Astrocyte of the cerebellum (primary cell): ENCODE results near the gene ZNF205.
"Not testable (repeated sequence)": the region's sequence is repeated elsewhere in the genome, so short reads cannot be mapped to it uniquely, and the experiment has no call there.

Experiments
- DNase-seq: peaks from one replicate; pipeline ENCODE4 v3.0.0-alpha.2; 2011; ENCODE audit warnings: low read depth
- H3K4me3 ChIP-seq: 2 replicates; pipeline ENCODE4 v1.5.1; 2011; ENCODE audit warnings: mild to moderate bottlenecking, low read depth, low read length, moderate library complexity
- in situ Hi-C: cut with HindIII; loops from 2 replicates; pipeline ENCODE4 v1.10.0; 2017; ENCODE audit warnings: low sequenced_read_pairs
- TF ChIP-seq, protein P1 (sequence below): IDR thresholded peaks from 2 replicates; pipeline ENCODE4 v1.5.1; 2012; ENCODE audit warnings: low read length, low read depth, moderate library complexity, mild to moderate bottlenecking; ENCODE audit errors: missing control alignments

The ZNF205 gene

DNA sequence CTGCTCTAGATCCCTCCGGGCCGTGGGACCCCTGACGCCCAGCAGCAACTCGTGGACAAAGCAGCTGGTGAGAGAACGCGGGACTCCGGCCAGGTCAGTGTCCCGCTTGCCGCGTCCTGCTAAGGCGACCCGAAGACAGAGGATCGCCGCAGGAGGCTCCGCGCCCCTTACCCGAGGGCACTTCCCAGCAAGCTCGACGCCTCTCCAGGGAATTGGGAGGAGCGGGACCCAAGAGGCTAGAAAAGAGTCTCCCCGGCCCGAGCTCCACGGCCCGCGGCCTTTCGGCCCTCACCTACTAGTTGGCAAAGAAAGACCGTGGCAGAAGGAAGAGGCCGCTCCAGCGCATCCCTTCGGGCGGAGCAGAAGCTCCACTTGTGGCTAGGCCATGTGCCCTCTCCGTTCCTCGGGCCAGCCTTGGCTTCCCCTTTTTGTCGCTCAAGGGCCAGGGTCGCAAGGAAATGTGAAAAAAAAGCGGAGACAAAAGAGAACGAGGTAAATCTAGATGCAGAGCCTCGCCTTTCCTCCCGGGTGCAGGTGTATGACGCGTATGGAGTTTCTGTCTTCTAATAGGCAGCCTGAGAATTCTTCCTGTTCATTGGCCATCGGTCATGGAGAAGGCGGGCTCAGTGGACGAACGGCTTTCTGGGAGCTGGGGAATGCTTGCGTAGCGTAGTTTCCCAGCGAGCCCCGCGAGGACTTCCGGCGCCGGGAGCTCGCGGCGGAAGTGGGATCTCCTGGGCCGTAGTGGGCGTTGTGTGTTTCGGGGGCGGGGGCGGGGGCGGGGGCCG, 22.1 kb downstream of the ZNF205 start, which contains the start of gene ZNF213:
TSS of gene ZNF213 (plus strand) at position 692 of the 788 bp plus-strand sequence. CDS start 2,252 bp downstream, outside the sequence.
- in situ Hi-C loops = no loop called here
- peak within 1 kb of the TSS; percentile 100 for H3K4me3 ChIP-seq
- peak; percentile 96 for DNase-seq
- TF ChIP-seq, protein P1, sequence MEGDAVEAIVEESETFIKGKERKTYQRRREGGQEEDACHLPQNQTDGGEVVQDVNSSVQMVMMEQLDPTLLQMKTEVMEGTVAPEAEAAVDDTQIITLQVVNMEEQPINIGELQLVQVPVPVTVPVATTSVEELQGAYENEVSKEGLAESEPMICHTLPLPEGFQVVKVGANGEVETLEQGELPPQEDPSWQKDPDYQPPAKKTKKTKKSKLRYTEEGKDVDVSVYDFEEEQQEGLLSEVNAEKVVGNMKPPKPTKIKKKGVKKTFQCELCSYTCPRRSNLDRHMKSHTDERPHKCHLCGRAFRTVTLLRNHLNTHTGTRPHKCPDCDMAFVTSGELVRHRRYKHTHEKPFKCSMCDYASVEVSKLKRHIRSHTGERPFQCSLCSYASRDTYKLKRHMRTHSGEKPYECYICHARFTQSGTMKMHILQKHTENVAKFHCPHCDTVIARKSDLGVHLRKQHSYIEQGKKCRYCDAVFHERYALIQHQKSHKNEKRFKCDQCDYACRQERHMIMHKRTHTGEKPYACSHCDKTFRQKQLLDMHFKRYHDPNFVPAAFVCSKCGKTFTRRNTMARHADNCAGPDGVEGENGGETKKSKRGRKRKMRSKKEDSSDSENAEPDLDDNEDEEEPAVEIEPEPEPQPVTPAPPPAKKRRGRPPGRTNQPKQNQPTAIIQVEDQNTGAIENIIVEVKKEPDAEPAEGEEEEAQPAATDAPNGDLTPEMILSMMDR = no peak

- H3K4me3 ChIP-seq = peak overlapping the region; percentile 100
- DNase-seq = no peak
- in situ Hi-C loops = no loop called here
- TF ChIP-seq, protein P1 = no peak
These were observed 22.8 kb downstream of the ZNF205 start for GRCh38 chr16:3135126-3135715.

GRCh38 chr16:3137267-3137666, 24.9 kb downstream of the ZNF205 start:
- in situ Hi-C loops = no loop called here
- TF ChIP-seq, protein P1 = no peak

DNA sequence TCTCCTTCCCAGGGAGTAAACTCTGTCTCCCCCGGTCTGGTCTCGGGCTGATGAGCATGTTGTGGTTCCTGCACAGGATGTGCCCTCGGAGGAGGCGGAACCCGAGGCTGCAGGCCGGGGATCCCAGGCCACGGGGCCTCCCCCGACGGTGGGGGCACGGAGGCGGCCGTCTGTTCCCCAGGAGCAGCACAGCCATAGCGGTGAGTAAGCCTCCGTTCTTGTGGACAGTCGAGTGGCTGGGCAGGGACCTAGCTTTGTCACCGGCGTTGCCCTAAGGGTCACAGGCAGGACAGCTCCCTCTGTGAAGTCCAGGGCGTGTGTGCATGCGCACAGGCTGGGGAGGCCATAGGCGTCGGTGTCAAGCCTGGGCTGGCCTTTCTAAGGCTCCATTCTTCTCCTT, 26.0 kb downstream of the ZNF205 start:
- in situ Hi-C loops = no loop called here
- DNase-seq = no peak
- H3K4me3 ChIP-seq = no peak overlapping the region
- TF ChIP-seq, protein P1 = no peak

More at GRCh38 chr16:3137267-3137666, 24.9 kb downstream of the ZNF205 start:
- H3K4me3 ChIP-seq = no peak overlapping the region
- DNase-seq = no peak

DNA sequence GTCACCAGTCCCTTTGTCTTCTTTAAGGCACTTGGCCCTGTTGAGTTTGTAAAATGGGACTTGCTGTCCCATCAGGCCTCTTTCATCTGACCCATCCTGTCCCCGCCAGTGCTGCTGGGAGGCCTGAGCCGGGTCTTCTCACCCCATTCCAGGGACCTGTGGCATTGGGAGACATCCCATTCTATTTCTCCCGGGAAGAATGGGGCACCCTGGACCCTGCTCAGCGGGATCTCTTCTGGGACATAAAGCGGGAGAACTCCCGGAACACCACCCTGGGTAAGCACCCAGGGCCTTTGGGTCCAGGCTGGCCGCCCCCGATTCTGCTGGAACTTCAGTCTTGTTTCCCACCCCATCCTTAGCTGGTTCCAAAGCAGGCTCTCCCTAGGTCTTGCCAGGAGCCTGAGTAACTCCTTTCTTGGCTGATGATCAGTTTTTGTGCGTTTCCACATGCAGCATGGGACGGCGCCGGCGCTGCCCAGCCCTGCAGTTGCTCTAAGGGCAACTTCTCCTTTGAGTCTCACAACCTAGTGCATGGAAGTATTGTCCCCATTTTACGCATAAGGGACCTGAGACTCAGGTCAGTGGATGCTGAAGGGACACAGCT, 26.5 kb downstream of the ZNF205 start:
- H3K4me3 ChIP-seq = no peak overlapping the region
- DNase-seq = no peak
- TF ChIP-seq, protein P1 = no peak
- in situ Hi-C loops = no loop called here

GRCh38 chr16:3139561-3139960, 27.2 kb downstream of the ZNF205 start:
- H3K4me3 ChIP-seq, DNase-seq, in situ Hi-C loops: not testable (repeated sequence)
